ENCODE measurements around the gene CBFA2T2. TPM values are rescaled to one million over a fixed set of nuclear protein-coding genes. Genes with fewer than 3 reads are reported as not detected.
A peak's percentile ranks its signal among the peaks of the same experiment; 100 is the strongest.

Gene CBFA2T2
- total and polyA plus RNA-seq, 2 experiments from 2014 or later = 29.2 to 33.1 TPM

- no peaks in the 10 kb centered on the region for H3K27me3 ChIP-seq
- peak overlapping the region; percentile 80 for H3K4me2 ChIP-seq
- no peak overlapping the region for H3K4me3 ChIP-seq
- H3K9me3 ChIP-seq (ENCODE audit: low read depth) = no peaks in the 10 kb centered on the region
- peaks cover 15% of the 10 kb centered on the region for H3K4me1 ChIP-seq (ENCODE audit: insufficient read depth)
- H3K9me2 ChIP-seq (replicated peaks; ENCODE audit: insufficient read depth) = no peaks in the 10 kb centered on the region
- H4K20me1 ChIP-seq (ENCODE audit: insufficient read depth, poor library complexity, severe bottlenecking) = no peaks in the 10 kb centered on the region
- DNase-seq (ENCODE audit: low spot score) = no peak
- no peaks in the 10 kb centered on the region for H3K36me3 ChIP-seq (replicated peaks; ENCODE audit: insufficient read depth, low read depth)
- WGBS (ENCODE audit: low lambda C conversion rate, missing lambda C conversion rate) = 72% methylated on average over 45 of the region's 55 CpGs
- H3K79me2 ChIP-seq = peaks cover 6% of the 10 kb centered on the region
- no peak overlapping the region for H2AFZ ChIP-seq
- no peak overlapping the region for H3K27ac ChIP-seq
- TF ChIP-seq EZH2phosphoT487 (IDR thresholded peaks at IDR 0.05; ENCODE audit: low read depth, severe bottlenecking, unreplicated experiment) (no peak), EZH2 (IDR thresholded peaks at IDR 0.05; ENCODE audit: borderline replicate concordance) (no peak), CTCF (IDR thresholded peaks at IDR 0.05; ENCODE audit: poor library complexity) (no peak)
These were observed 177.4 kb downstream of the CBFA2T2 start for GRCh38 chr20:33667245-33667675.

GRCh38 chr20:33667676-33668465 is 178.0 kb downstream of the CBFA2T2 start:
- no peak overlapping the region for H2AFZ ChIP-seq
- WGBS (ENCODE audit: low lambda C conversion rate, missing lambda C conversion rate) = 72% methylated on average over 47 of the region's 47 CpGs
- TF ChIP-seq EZH2 (IDR thresholded peaks at IDR 0.05; ENCODE audit: borderline replicate concordance) (no peak), CTCF (IDR thresholded peaks at IDR 0.05; ENCODE audit: poor library complexity) (peak; percentile 63)

GRCh38 chr20:33668466-33669155 is 178.7 kb downstream of the CBFA2T2 start:
- Histone ChIP-seq H3K27me3 (no peaks in the 10 kb centered on the region), H2AFZ (no peak overlapping the region), H3K79me2 (peaks cover 17% of the 10 kb centered on the region), H4K20me1 (ENCODE audit: insufficient read depth, poor library complexity, severe bottlenecking) (no peaks in the 10 kb centered on the region), H3K4me1 (ENCODE audit: insufficient read depth) (peaks cover 23% of the 10 kb centered on the region), H3K9me2 (replicated peaks; ENCODE audit: insufficient read depth) (no peaks in the 10 kb centered on the region), H3K4me3 (no peak overlapping the region), H3K36me3 (replicated peaks; ENCODE audit: insufficient read depth, low read depth) (no peaks in the 10 kb centered on the region), H3K9me3 (ENCODE audit: low read depth) (no peaks in the 10 kb centered on the region), H3K4me2 (peak overlapping the region; percentile 80), H3K27ac (no peak overlapping the region)
- 95% methylated on average over 13 of the region's 13 CpGs for WGBS (ENCODE audit: low lambda C conversion rate, missing lambda C conversion rate)
- no peak for TF ChIP-seq EZH2 (IDR thresholded peaks at IDR 0.05; ENCODE audit: borderline replicate concordance)
- TF ChIP-seq EZH2phosphoT487 (IDR thresholded peaks at IDR 0.05; ENCODE audit: low read depth, severe bottlenecking, unreplicated experiment) = no peak
- no peak for TF ChIP-seq CTCF (IDR thresholded peaks at IDR 0.05; ENCODE audit: poor library complexity)
- no peak for DNase-seq (ENCODE audit: low spot score)

More at GRCh38 chr20:33667676-33668465, 178.0 kb downstream of the CBFA2T2 start:
- no peaks in the 10 kb centered on the region for H3K36me3 ChIP-seq (replicated peaks; ENCODE audit: insufficient read depth, low read depth)
- peak overlapping the region; percentile 80 for H3K4me2 ChIP-seq
- peaks cover 18% of the 10 kb centered on the region for H3K4me1 ChIP-seq (ENCODE audit: insufficient read depth)
- no peaks in the 10 kb centered on the region for H3K9me3 ChIP-seq (ENCODE audit: low read depth)
- DNase-seq (ENCODE audit: low spot score) = peak; percentile 82
- no peak overlapping the region for H3K27ac ChIP-seq
- H3K4me3 ChIP-seq = no peak overlapping the region
- no peaks in the 10 kb centered on the region for H3K27me3 ChIP-seq
- H4K20me1 ChIP-seq (ENCODE audit: insufficient read depth, poor library complexity, severe bottlenecking) = no peaks in the 10 kb centered on the region
- H3K9me2 ChIP-seq (replicated peaks; ENCODE audit: insufficient read depth) = no peaks in the 10 kb centered on the region
- peaks cover 10% of the 10 kb centered on the region for H3K79me2 ChIP-seq

Data from hepatocyte (in vitro differentiated cells).